NCI-H510A treated with DMSO at 0.1 percent for 48 hours (cell line): Measurements from ENCODE around the gene CEP20.
"Not testable (repeated sequence)": the region's sequence is repeated elsewhere in the genome, so short reads cannot be mapped to it uniquely, and the experiment has no call there.

Experiments used
- DNase-seq: peaks from one replicate; lab custom pipeline; 2025; lab: John Stamatoyannopoulos, UW

CEP20 gene

DNA sequence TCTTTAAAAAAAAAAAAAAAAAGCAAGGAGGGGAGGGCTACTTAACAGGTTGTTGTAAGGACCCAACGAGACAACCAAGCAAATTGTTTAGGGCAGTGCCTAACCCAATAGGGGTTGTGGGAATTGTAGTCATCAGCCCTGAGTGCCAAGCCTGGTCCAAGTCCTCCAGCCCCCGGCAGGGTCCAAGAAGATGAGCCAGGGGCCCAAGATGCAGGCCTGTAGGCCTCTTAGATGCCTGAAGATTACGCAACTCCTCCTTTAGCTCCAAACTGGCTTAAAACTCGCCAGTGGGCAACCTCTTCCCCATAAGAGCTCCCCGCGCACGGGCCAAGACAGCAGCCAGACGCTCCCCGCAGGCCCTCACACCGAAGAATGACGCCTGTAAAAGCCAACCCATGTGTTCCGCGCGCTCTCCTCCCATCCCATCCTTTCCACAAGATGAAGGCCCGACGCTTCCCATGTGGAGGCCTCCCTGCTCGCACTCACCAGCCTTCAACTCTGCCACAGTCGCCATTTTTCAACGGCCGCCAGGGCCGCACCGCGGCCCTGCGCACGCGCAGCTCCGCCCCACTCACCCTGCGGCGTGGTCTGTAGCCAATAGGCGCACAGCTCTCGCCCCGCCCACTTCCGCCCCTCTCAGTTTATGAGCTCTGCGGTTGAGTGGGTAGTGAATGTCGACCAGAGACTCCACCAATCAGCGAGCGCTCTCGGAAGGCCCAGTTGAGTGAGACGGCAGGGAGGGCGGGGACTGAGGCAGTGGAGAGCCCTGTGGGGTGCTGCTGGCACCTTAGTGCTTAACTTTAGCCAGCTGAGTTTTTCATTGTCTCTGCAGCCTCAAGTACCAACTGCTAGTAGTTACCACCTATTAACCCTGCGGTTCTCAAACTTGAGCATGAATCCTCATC is at the start of gene CEP20:
CEP20 (minus strand) TSS at position 532 of the 905 bp plus-strand sequence; CDS start at position 514, 18 bp downstream.
- DNase-seq, result peak; percentile 100

DNA sequence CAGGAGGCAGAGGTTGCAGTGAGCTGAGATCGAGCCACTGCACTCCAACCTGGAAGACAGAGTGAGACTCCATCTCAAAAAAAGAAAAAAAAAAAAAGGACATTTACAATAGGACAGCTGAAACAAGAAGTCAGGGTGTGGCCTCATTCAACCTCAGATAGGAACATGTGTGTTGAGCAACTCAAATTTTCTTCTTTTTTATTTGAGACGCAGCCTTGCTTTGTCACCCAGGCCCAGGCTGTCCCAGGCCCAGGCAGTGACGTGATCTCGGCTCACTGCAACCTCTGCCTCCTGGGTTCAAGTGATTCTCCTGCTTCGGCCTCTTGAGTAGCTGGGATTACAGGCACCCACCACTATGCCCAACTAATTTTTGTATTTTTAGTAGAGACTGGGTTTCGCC is 48.4 kb upstream of the CEP20 start:
- not testable (repeated sequence) for DNase-seq

DNA sequence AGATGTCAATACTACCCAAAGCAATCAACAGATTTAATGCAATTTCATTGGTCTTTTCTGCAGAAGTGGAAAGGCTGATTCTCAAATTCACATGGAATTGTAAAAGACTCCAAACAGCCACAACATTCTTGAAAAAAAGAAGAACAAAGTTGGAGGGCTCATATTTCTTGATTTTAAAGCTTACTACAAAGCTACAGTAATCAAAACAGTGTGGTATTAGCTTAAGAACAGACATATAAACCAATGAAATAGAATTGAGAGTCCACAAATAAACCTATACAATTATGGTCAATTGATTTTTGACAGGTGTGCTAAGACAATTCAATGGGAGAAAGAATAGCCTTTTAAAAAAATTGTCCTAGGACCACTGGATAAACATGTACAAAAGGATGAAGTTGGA is 46.6 kb upstream of the CEP20 start:
- no peak for DNase-seq

GRCh38 chr16:15933781-15934180 is 45.4 kb upstream of the CEP20 start:
- no peak for DNase-seq

- no peak for DNase-seq
Measured at GRCh38 chr16:15932939-15933338, 44.5 kb upstream of the CEP20 start.

DNA sequence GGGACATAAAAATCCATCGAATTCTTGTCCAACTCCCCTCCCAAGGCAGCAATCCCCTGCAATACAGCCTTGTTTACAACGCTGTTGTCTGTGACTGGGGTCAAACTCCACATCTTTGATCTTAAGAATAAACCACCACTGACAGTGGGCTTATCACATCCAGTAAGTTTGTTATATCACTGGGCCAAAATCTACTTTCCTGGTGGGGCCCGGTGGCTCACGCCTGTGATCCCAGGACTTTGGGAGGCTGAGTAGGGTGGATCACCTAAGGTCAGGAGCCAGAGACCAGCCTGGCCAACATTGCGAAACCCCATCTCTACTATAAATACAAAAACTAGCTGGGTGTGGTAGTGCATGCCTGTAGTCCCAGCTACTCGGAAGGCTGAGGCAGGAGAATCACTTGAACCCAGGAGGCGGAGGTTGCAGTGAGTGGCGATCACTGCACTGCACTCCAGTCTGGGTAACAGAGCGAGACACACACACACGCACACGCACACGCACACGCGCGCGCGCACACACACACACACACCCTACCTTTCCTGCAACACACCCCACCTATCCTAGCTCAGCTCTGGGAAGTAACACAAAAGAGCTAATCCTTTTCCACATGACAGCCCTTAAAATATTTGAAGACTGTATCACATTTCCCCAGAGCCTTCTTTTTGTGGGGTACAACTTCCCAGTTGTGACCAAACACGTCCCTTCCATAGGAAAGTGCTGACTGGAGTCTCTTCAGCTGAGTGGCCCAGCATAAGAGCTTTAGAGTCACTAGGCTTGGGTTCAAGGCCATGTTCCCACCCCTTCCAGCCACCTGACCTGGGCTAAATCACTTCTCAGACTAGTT is 40.1 kb upstream of the CEP20 start:
- DNase-seq, result no peak

DNA sequence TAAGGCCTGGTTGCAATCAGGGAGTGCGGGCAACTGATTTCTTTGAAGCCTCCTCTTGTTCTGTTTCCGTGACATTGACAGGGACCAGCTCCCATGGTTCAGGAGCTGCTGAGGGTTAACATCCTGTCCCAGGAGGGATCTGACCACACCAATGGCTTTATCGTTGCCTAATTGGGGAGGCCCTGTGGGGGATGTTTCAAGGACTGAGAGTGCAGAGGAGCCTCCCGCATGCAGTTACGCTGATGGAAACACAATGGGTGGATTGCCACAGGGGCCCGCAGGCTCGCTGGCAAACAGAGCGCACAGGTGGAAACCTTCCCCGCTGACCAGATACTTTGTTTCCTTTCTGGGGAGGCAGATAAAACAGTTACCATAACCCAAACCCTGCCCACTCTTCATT is 37.2 kb upstream of the CEP20 start:
- no peak for DNase-seq

GRCh38 chr16:15924996-15925395 is 36.6 kb upstream of the CEP20 start:
- no peak for DNase-seq

- no peak for DNase-seq
Measured at GRCh38 chr16:15919331-15919730, 30.9 kb upstream of the CEP20 start.

GRCh38 chr16:15918314-15918713 is 29.9 kb upstream of the CEP20 start:
- DNase-seq, result not testable (repeated sequence)

- no peak for DNase-seq
Measured at GRCh38 chr16:15916323-15916722, 27.9 kb upstream of the CEP20 start.

DNA sequence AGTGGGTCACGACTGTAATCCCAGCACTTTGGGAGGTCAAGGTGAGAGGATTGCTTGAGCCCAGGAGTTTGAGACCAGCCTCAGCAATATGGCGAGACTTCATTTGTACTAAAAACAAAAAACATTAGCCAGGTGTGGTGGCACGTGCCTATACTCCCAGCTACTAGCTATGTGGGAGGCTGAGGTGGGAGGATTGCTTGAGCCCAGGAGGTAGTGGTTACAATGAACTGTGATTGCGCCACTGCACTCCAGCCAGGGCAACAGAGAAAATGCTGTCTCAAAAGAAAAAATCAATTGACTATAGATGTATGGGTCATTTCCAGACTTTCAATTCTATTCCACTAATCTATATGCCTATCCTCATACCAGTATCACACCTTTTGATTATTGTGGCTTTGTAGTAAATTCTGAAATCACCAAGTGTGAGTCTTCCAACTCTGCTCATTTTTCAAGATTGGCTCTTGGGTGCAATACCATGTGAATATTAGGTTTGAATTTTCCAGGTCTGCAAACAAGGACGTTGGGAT is 27.2 kb upstream of the CEP20 start:
- no peak for DNase-seq

DNA sequence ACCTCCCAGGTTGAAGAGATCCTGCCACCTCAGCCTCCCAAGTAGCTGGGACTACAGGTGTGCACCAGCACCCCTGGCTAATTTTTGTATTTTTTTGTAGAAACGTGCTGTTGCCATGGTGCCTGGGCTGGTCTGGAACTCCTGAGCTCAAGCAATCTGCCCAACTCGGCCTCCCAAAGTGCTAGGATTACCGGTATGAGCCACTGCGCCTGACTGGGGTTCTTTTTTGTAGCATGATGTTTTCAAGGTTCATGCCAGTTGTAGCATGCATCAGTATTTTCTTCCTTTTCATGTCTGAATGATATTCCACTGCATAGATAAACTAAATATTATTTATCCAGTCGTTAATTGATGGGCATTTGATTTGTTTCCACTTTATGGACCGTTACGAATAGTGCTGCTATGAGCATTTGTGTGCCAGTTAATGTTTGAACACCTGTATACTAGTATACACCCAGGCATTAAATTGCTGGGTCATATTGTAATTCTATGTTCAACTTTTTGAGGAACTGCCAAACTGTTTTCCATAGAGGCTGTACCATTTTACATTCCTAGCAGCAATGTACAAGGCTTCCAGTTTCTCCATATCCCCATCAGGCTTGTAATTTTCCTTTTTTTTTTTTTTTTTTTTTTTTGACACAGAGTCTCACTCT is 24.8 kb upstream of the CEP20 start:
- no peak for DNase-seq

GRCh38 chr16:15911198-15911597 is 22.8 kb upstream of the CEP20 start:
- DNase-seq, result no peak

DNA sequence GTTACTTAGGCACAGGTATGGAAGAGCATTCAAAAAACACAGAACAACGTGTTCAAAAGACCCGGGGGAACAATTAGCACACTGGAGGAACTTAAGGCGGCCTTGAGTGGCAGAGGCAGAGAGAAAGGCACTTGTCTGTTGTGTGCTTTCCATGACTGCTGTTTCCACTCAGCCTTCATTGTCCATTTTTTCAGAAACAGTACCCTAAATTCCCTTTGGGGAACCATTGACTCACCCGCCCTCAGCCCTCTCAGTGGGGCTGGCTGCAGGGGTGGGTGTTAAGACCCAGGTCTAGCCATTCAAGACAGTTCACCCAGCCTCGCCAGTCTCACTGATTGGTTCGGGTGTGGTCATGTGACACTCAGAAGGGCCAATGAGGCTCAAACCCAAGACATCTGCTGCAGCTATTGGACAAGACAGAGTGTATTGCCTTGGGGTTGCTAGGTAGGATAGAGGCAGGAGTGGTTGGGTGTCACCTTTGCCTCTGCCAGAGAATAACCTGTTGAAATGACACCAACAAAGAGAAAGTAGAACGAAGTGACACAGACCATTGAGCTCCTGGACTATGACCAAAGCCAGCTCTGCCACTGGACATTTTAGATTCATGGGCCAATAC is 19.6 kb upstream of the CEP20 start:
- DNase-seq, result peak; percentile 93

- DNase-seq, result no peak
Measured at GRCh38 chr16:15906439-15906838, 18.0 kb upstream of the CEP20 start.

DNA sequence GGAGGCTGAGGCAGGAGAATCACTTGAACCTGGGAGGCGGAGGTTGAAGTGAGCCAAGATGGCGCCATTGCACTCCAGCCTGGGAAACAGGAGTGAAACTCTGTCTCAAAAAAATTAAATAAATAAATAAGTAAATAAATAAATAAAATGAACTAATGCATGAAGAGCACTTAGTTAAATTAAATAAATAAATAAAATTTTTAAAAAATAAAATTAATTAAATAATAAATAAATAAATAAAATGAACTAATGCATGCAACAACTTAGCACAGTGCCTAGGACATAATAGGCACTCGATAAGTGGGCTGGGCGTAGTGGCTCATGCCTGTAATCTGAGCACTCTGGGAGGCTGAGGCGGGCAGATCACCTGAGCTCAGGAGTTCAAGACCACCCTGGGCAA is 15.6 kb upstream of the CEP20 start:
- DNase-seq, result no peak

DNA sequence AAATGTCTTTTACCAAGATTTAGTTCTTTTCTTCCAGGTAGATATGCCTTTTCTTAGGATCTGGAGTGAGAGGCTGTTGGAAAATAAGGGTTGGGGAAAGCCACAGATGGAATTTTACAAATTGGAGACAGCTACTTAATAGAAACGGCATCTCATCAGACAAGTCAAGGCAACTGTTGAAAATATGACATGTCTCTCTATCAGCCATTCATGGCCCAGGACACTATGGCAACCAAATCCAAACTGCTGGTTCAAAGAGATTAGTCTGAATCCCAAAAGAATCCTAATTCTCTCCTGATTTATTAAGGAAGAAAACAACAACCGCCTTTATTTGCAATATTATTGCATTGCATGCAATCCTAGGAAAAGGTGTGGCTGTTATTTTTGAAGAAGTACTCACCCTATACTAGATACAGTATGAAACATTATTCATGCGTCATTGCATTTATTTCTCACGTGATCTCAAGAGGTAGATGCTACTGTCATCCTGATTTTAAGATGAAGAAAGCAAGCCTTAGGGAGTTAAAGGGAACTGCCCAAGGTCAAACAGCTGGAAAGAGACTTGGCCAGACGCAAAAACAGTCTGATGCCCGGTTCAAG is 12.6 kb upstream of the CEP20 start:
- DNase-seq, result no peak

- DNase-seq, result no peak
Measured at GRCh38 chr16:15900357-15900756, 12.0 kb upstream of the CEP20 start.

DNA sequence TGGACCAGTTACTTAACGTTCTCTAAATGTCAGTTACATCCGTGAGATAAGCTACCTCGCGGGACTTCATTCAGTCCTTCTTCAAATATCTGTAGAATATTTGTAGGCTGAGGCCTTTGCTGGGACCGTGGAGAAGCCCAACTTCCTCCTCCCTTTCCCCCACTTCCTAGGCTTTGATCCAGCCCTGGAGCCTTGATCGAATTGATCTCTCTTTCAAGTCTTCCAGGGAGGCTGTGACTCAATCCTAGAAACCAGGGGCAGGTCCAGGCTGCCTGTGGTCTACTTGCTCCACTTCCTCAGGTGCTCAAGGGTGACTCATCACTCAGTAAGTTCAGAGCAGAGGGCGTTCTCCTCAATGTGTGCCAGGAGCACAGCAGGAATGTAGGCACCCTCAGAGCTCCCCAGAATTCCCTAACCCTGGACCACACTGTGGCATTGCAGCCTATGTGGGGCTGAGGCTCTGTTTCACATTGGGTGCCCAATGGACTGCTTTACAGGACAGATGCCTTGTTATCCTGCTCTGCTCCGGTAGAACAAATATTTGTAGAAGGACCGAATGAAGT is 11.2 kb upstream of the CEP20 start:
- DNase-seq, result peak; percentile 66

DNA sequence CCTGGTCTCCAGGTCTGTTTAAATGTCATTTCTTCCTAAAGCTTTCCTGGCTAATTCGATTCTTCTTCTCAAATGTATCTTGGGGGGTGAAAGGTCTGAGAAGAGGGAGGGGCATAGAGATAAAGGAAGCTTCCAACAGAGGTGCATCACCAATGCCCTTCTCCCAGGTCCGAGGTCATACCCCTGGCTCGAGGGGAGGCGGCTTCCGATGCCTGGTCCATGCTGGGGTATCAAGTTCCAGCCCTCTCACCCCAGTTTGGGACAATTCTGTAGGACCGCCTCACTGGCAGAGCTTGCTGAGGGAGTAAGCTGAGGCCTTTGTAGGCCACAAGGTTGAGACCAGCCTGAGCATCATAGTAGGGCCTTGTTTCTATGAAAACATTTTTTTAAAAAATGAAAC is 10.3 kb upstream of the CEP20 start:
- no peak for DNase-seq
